ENCODE measurements around the gene PCSK6.

The PCSK6 gene

DNA sequence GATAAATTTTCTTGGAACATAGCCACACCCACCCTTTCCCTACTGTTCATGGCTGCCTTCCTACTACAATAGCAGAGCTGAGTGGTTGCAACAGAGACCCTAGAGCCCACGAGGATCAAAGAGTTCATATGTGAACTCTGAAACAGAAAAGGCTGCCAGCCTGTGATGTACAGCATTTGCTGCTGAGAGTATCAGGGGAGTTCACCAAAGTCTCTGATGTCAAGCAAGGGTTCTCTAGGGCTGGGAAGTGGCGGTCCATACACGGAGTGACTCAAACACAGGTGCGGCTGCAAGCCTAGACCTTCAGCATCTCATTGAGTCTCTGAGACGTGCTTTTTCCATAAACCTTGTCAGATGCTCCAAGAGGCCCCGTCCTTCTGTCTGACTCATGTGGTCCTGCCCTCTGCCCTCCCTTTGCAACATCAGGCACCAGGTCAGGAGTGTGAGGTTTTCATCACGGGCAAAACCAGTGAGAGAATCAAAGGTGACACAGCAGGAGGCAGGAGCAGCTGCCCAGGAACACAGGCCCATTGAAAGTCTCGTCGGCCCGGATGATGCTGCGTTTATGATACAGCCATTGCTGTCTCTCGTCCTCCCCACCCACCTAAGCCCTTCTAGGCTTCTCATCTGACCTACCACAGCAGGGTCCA lies 42.9 kb downstream of the PCSK6 start:
- DNase-seq (ENCODE audit: low spot score) = no peak

DNA sequence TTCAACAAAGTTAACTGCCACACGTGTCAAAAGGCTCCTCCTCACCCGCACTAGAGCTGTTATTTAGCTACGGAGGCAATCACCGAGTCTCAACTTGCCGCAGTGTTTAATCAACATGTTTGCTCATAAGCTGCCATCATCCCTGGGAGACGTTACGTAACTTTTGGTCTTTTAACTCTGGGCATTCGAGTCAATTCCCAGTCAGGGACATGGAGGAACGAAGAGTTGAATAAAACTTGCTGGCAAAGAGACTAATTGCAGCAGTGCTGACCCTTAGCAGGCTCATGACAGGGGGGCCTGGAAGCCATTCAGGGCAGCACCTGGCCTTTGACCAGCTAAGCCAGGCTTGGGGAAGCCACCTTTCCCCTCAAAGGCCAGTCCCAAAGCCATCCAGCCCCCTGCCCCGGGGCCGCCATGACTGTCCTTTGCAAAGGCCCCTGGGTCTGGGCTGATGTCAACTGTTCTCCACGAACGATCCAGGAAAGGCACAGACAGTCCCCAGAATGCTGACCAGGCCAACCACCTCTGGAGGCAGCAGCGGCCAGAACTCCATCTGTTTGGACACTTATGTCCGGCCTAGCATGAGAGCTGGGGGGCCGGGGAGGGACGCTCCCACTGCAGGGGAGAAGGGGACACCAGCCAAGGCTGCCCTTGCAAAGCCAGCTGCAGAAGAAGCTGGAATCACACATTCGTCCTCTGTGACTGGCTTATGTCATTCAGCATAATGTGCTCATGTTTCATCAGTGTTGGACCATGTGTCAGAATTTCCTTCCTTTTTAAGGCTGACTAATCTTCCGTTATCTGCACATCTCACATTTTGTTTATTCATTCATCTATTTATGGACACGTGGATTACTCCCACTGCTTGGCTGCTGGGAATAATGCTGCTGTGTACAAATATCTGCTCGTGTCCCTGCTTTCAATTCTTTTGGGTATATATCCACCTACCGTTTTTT lies 43.7 kb downstream of the PCSK6 start:
- no peak for DNase-seq (ENCODE audit: low spot score)

DNA sequence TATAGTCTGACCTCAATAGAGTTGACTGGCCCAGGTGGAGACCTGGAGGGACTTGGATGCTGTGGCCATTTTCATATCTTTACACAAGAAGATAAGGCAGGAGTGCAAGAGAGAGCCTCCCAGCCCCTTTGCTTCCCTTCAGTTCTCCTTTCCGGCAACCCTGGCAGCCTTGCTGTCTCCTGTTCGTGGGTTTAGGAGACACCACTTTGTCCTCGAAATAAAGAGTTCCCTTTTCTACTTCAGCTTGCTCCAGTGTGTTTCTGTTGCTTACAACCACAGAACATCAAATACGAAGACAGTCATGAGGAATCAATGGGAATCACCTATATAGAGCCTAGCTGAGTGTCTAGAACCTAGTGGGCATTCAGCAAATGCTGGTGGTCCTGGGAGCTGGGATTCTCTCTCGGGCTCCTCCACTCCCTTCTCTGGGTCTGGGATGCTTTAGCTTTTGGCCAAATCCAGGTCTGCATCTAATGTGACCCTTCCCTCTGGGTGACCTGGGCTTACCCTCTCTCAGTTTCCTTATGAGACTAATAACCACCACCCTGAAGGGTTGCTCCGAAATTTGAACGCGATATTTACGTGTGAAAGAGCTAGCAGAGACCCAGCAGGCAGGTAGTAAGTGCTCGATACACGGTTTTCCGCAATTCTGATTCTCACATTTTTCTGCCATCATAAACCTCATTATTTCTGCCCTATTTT lies 44.5 kb downstream of the PCSK6 start:
- DNase-seq (ENCODE audit: low spot score) = no peak

DNA sequence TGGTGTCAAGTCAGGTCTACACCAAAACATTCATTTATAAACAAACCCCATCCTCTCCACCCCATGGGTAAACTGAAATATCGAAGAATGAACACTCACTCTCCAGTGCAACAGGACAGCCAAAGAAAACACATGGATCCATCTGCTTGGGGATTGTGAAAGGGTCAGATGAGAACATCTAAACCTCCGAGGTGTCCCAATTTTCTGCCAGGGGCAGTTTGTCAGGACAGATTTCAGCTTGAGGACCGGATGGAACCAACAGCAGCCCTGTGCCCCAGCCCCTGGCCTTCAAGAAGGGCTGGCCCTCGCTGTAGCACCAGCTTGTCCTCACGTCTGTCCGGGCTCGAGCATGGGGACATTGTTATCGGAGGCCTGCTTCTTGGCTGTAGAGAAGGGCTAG lies 45.5 kb downstream of the PCSK6 start:
- no peak for DNase-seq (ENCODE audit: low spot score)

GRCh38 chr15:101442272-101442671 lies 47.2 kb downstream of the PCSK6 start:
- DNase-seq (ENCODE audit: low spot score) = no peak

DNA sequence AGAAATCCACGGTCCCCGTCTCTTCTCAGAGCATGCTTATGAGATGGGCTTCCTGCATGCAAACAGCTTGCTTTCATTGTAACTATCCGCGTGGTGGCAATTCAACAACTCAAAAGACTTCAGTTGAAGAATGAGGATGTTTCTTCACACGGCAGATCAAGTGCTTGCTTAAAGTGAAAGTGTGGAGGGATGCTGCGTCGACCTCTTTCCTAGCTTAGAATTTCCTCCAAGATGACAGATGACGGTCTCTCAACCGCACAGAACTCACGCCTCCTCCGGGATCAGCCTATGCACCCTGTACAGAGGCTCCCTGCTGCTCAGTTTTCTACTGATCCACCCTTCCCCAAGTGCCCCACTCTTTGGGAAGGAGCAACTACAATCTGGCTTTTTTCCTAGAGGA lies 47.8 kb downstream of the PCSK6 start:
- DNase-seq (ENCODE audit: low spot score) = peak; percentile 12

DNA sequence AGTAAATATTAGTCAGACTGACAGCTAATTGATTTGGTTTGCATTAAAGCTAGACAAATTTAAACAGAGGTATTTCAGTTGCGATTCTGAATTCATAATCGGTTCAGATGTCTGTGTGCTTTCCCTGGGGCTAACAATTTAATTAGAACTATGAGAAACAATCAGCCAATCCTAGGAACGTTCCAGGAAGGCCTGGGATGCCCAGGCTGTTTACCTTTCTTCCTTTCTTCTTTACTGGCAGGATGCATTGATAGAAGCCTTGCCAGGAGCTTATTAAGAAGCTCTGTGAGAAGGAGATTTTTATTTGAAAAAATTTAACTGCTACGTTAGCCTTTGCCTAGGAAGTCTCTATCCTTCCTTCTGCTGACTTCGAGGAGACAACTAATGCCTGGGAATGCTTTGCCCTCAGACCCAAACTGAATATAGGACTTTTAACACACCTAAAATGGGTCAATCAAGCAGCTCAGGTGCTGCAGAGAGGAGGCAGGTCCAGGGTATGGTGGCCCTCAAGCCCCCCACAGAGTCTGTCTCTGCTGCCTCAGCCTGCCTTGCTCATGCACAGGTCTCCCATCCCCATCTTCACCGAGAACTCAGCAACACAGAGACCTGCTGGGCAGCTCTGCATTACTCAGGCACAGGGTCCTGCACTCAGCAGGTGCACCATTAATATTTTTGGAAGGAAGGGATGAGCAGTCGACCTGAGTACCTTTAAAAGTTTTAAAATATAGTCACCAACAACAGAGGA lies 48.5 kb downstream of the PCSK6 start:
- no peak for DNase-seq (ENCODE audit: low spot score)

- peak; percentile 89 for DNase-seq (ENCODE audit: low spot score)
Observed at GRCh38 chr15:101439920-101440319, 49.6 kb downstream of the PCSK6 start.

GRCh38 chr15:101439285-101439919 lies 50.1 kb downstream of the PCSK6 start:
- DNase-seq (ENCODE audit: low spot score) = peak; percentile 32

DNA sequence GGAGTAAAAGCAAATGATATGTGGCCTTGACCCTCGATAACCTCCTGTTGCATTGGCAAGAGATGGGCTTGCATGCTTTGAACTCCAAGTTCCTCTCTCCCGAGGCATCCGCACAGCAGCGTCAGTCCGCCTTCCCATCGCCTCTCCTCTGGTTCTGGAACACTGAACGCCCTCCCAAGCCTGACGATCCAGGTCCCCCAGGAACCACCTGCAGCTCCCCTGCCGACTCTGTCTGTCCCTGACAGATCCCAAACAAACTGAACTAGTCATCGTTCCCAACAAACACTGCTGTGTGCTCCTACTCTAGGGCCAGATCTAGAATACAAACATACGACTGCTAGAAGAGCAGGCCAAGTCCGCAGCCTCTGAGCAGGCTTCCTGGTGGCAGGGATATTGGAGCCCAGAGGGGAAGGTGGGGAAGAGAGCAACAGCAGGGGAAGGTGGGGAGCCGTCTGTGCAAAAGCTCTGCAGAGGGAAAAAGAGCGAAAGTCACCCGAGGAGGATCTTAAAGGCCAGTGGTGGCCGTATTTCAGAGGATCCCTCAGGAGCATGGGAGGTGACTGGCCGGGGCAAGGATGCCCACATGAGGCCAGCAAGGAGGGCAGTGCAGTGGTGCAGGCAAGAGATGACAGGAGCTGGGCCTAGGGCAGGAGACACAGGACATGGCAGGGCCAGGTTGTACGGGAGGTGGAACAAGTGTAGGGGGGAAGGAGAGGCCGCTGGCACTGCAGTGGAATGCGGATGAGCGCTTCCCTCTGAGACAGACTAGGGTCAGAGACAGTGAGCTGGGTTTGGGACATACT lies 50.8 kb downstream of the PCSK6 start:
- no peak for DNase-seq (ENCODE audit: low spot score)

DNA sequence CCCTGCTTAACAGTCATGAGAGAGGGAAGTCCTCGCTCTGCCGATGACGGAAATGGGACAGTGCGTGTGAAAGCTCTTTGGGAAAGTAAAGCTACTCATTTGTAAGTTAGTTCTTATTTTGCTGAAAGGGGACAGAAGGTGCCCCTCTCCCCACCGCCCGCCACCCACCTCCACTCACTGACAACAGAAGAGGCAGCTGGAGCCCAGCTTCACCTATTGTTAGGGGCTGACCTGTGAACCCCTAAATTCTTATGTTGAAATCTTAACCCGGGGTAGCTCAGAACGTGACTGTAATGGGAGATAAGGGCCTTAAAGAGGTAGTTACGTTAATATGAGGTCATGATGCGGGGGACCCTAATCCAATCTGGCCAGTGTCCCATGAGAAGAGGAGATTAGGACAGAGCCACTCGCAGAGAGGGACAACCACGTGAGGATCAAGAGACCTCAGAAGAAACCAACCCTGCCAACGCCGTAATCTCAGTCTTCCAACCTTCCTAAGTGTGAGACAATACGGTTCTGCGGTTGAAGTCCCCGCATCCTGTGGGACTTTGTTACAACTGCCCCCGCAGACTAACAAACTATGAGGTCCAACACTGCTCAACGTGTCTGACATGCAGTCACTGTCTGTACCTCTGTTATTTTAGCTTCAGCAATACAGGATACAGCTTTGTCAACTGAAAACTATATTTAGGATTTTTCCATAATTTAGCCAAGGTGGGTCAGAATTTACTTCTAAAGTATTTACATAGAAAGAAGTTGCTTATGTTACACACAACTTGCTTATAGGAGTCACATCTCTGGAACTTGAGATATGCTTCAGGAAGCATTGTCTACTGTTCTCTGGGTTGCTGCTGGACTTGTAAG lies 51.7 kb downstream of the PCSK6 start:
- no peak for DNase-seq (ENCODE audit: low spot score)

GRCh38 chr15:101437209-101437608 lies 52.3 kb downstream of the PCSK6 start:
- no peak for DNase-seq (ENCODE audit: low spot score)

DNA sequence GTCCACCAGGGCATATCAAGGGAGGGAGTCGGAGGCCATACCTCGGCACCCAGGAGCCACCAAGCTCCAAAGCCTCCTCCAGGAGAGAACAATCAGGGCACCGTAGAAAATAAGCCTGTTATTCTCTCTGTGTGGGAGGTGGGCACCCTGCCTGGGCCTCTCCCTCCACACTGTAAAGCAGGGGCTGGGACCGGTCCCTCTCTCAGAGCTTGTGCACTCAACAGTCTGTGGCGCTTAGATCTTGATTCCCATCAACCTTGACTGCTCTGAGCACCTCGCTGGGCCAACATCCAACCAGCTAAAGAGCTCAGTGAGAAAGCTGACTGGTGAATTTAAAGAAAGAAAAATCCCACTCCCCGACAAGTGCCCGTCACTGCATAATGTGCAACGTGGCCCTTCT lies 53.0 kb downstream of the PCSK6 start:
- DNase-seq (ENCODE audit: low spot score) = no peak

DNA sequence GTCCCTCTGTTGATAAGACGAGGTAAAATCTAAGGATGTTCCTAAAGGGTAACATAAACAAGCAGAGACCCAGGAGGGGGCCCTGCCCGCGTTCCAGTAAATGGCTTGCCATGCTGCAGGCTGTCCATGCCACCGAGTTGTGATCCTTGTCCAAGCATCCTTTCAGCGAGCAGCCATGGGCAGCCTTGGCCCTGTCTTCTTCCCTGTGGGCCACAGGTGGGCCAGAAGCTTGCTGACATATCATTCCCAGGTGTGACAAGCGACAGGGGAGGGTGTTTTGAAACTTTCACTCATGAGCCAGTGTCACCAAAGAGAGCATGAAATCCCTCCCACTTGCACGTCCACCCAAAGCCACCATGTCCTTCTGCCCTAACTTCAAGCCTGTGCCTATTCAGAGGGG lies 53.7 kb downstream of the PCSK6 start:
- no peak for DNase-seq (ENCODE audit: low spot score)

GRCh38 chr15:101434032-101434920 lies 55.2 kb downstream of the PCSK6 start:
- DNase-seq (ENCODE audit: low spot score) = no peak

DNA sequence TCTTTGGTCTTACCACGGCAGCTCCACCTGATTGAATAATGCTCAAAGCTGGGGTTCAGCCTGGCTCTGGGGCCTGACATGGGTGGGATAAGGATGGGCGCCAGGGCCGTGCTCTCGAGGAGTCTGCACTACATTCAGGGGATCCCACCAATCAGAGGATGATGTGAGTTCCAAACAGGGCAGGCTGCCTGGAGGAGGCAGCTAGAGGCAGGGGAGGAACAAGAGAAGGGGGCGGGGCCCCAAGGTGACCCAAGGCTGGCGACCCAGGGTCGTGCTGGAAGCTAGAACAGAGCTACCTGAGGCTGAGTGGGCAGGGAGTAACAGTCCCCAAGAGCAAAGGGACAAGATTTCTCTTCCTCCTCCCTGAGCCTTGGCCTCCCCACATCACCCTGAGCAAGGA lies 56.1 kb downstream of the PCSK6 start:
- no peak for DNase-seq (ENCODE audit: low spot score)

- no peak for DNase-seq (ENCODE audit: low spot score)
Observed at GRCh38 chr15:101432982-101433381, 56.5 kb downstream of the PCSK6 start.

DNA sequence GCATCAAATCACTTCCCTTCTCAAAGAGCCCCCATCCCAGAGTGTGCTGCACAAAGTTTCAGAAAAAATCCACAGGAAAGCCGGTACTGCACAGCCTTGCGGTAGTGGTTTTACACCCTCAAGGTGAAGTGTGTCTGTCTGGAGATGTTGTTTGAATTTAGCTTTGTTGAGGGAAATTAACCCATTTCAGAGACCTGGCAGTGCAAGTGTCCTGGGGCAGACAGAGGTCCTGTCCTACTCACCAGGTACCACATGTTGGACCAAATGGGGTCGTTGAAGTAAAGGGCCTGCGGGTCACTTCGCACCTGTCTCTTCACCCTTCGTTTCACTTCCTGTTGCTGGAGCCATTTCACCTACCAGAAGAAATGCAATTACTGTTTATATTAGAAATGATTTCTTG lies 57.8 kb downstream of the PCSK6 start:
- no peak for DNase-seq (ENCODE audit: low spot score)

- DNase-seq (ENCODE audit: low spot score) = no peak
Observed at GRCh38 chr15:101431301-101431700, 58.2 kb downstream of the PCSK6 start.

Data from AG08395 (cell line).